ENCODE results near the gene POLR1H.

POLR1H gene

DNA sequence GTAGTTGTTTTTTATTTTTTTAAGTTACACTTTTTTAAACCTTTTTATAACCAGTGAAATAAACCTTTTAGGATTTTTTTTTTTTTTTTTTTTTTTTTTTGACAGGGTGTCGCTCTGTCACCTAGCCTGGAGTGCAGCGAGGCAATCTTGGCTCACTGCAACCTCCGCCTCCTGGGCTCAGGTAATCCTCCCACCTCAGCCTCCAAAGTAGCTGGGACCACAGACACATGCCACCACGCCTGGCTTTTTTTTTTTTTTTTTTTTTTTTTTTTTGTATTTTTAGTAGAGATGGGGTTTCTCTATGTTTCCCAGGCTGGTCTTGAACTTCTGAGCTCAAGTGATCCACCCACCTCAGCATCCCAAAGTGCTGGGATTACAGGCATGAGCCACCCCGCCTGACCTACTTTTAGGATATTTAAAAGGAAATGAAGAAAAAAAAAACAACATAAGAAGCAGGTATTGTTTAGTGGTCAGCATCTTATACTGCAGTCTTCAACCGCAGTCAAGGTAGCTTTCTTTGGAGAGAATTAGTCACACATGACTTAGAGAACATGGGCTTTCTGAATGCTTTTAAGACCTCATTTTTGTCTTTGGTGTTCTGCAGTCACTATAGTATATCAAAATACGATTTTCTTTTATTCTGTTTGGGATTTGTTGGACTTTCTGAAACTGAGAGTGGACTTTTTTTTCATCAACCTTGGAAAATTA, 1.6 kb downstream of the POLR1H start:
- peak; percentile 41 for DNase-seq

DNA sequence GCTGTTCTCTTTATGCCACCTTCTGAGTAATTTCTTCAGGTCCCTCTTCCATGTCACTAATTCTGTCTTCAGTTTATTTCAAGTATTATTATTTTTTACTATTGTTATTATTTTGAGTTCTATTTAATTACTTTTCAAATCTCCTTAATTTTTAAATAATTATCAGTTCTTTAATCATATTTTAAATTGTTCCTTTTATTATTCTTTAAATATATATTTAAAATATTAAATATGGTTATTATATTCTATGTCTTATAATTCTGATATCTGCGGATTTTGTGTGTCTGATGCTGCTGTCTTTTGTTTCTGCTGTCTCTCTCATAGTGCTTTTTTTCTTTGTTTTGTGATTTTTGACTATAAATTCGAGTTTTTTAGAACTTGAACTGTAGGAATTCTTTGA, 2.2 kb downstream of the POLR1H start:
- DNase-seq, result no peak

DNA sequence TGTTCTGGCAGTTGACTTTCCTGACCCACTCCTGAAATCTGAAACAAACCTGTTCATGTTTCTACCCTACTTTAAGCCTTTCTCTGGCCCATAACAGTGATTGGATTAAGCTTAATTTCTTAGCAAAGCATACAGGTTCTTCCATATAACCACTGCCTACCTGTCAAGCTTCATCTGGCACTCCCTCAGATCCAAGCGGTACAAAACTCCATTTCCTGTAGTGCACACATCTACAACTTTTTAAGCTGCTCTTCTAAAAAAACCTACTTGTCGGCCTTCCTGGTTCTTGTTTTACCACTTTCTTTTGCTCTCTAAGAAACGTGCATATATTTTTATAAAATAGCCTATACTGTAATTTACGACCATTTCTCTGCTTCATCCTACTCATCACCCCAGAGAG, 5.0 kb downstream of the POLR1H start:
- DNase-seq, result no peak

DNA sequence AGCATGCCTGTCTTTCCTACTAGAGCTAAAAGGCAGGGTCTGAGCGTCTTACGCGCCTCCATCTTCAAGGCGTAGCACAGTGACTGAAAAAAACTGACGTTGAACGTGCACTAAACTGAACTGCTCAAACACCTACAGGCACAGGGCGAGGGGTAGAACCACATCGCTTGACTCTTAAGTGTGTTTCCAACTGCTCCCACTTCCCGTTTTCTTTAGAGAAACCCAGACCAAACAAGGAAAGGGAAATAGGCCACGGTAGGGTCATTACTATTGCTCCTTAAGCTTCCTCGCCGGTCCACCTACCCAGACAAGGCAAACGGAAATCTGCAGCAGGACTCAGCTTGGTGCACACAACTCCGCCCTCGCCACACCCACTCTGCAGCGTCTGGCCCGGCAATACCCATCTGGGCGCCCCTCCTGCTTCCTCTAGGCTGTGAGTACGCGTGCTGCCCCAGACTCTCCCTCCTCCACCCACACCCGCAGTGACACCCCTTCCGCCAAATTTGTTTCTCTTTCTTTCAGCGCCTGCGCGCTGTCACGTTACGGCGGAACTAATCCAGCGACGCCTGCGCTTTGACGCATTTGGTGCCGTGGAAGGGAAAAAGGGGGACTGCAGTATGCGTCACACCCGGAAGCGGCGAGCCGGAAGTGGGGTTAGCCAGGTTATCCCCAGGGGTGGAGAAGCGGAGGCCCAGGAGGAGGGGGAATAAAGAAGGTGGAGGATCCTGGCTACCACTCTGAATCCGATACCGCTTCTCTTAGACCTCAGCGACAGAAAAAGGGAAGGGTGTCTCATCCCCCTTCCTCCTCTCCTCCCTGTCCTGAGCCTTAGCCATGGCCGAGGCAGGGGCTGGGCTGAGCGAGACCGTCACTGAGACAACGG, 5.8 kb downstream of the POLR1H start, which contains the start of gene PPP1R11:
Gene PPP1R11 (plus strand): TSS at position 622 of the 883 bp plus-strand sequence. CDS start 213 bp downstream, at position 835.
- peak; percentile 99 for DNase-seq

DNA sequence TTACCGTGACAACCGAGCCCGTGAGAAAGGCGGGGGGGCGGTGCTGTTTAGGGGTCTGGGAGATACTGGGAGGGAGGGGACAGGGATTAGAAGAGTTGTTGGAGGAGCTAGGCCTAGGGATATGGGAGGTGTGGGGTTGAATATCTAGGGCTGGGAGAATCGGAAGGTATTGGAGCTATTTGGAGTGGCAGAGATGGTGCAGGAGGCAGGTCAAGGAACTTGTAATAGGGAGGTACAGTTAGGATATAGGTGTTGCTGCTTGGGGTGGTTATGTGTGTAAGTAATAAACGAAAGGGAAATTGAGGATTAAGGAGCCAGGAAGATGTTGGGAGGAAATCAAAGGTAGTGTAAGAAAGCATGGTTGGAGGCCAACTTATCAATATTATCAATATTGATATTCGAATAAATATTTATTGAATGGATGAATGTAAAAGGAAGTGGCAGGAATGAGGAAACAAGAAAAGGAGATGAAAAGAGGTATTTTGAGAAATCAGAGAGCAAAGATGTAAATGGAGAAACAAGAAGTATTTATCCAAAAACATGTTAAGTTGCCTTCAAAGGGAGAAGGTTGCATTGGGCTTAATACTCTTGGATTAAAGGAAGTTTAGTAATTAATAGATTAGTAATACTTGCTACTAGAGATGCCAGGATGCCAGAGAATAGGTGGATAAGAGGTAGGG, 6.5 kb downstream of the POLR1H start:
- no peak for DNase-seq

DNA sequence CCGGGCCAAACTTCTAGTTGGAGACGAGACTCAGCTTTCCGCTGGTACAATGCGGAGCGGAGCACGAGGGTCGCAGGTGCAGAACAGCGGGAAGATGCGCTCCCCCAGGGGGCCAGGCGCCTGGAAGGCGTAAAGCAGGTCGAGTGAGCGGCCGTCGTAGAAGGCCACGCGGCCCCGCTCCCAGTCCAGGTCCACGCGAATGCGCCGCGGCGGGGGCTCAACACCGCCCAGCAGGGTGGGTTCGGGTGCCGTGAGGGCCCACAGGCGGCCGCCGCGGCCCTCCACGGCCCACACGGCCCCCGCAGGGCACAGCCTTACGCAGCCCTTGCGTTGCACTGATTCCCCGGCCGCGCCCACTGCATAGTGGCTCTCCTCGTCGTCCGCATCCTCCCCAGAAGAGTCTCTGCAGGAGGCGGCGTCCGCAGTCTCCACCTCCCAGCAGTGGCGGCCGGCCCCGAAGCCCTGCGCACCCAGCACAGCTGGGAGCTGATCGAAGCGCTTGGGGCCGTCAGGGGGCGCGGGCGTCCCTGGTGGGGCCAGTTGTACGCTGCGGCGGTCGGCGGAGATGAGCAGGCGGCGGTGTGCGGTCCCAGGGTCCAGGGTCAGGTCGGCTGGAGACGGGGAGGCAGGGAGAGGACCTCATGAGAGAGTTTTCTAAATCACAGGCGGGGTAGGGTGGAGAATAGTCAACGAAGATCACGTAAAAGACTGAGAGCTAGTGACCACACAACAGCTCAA, 10.2 kb downstream of the POLR1H start:
- no peak for DNase-seq

DNA sequence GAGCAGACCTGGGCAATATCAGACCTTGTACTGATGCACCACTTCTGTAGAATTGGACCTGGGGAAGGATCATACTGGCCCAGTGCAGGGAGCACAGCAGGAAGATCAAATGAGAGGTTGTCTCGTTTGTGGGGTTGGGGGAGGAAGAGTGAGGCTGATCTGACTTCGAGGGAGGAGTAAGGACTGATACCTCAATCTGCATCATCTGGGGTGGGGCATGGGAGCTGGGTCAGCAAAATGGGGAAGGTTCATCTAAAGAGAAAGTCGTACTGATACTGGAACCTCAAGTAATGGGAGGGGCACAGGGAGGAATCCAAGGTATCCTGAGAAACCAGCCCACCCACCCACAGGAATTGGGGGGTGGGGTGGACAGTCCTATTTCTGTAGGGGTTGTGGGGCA, 10.8 kb downstream of the POLR1H start:
- DNase-seq, result no peak

DNA sequence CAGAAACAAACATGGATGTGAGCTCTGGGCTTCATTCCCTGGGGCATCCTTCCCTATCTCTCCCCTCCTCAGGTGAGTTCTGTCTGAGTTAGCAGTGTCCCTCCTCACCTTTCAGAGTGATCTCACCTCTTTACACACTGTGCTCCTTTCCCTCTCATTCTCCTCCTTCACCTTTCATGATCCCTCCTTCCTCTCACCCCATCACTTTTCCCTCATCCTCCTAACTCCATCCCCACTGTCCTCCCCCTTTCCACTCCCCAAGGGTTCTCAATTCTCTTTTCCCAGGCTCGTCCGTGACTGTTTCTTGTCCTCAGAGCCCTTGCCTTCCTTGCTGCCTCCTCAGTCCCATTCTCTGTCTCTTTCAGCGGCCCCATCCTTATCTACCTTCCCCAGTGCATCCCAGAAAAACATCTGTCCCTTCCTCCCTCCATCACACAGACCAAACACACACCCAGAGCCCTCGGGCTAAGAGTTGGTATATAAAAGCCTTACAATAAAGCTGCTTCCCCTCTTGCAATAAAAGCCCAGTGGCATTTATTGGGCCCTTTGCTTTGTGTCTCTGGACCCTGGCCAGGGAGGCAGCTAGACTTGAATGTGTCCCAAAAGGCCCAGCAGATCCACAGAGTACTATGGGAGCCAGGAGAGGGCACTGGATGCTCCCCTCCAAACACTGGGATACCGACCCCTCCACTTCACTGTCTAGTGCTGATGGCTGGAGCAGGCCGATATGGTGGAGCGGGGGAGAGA, 12.6 kb downstream of the POLR1H start:
- DNase-seq, result no peak

DNA sequence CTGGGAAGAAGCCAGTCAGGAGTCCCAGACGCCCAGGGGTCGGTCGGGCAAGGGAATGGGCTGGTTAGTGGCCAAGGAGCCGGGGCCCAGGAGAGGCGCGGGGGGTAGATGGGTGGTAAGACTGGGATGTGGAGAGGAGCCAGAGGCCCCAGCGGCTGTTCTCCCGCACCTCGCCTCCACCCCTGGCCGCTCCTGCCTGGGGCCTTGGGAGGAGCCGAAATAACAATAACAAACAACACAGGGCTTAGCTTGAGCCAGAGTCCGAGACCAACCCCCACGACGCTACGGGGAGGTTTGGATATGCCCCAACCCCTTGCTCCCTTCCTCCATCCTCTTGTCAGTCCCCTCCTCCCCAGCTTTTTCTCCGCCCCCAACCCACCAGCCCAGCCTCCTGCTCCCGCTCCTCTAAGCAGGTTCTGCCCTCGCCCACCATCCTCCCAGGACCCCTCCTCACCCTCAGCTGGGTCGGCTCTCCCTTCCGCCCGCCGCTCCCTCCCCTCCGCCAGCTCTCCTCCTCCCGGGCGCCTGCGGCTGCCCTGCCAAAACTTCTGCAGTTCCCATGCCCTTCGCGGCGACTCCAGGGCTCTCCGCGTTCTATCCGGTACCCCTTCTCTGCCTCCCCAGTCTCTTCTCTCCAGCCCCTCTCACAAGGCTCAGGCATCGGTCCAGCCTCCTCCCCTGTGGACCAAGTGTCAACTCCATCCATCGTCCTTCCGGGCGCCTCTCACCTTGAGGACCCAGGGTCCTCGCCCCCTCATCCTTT, 13.4 kb downstream of the POLR1H start:
- no peak for DNase-seq

DNA sequence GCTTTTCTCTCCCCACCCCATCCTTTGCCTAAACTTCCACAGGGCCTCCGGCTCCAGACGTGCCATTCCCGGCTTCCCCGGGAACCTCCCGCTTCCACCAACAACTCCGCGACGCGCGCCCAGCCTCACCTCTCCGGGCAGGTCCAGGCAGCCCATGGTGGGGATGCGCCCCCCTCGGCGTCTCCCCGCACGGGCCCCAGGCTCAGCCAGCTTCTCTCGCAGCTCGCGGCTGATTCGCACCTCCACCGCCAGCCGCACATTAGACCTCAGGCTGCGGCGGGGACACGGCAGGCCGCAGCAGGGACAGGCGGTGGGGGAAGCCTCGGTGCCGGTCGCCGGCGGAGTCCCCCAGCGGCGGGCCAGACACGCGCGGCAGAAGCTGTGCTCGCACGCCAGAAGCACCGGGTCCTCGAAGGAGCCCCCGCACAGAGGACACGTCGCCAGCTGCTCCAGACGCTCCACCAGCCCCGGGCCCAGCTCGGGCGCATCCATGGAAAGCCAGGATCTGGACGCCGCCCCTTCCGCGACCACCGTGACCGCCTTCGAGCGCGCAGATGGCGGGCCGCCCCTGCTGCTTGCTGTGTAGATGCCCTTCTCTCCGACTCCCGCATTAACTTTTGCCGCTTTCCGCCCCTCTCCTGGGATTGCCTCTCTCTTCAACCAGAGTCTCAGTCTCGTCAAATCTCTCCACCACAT, 14.2 kb downstream of the POLR1H start, which contains the start of gene RNF39:
Gene RNF39 (minus strand): TSS at position 676 of the 696 bp plus-strand sequence. CDS start 184 bp downstream, at position 492.
- DNase-seq, result no peak

DNA sequence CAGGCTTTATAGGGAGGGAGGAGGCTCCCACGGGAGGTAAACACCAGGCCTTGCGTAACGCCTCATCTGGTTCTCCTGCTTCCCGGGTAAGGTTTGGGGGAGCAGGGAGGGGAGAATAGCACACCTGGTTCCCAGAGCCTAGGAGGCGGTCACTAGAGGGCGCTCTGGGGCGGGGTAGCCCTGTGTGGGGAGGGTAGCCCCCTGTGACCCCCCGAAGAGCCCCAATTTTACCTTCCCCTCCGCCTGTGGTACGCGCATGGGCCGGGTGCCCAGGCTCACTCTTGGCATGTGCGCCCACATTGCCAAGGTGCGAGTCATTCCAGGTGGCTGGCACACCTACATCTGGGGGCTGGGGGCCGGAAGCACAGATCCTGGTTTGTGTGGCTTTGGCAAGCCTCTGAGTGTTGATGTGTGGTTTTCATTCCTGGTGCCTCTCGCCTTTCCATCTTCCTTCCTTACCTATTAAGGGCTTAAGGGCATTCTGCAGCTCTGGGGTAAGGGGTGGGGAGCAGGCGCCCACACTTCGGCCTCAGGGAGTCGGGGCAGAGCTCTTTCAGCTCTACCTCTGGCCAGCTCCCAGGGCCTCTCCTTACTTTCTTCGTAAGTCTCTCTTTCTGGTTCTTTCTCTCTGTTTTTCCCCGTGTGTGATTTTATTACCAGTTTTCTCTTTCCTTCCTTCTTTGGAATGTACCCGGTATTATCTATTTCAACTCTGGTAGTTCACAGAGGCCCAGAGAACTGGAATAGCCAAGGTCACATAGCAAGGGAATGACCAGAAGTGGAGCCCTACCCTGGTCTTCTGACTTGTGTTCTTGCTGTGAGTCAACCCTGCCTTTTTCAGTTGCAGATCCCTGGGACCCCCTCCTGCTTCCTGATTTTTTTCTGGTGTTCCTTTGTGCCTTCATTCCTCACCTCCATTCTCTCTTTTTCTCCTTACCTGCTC, 15.0 kb downstream of the POLR1H start:
- no peak for DNase-seq

DNA sequence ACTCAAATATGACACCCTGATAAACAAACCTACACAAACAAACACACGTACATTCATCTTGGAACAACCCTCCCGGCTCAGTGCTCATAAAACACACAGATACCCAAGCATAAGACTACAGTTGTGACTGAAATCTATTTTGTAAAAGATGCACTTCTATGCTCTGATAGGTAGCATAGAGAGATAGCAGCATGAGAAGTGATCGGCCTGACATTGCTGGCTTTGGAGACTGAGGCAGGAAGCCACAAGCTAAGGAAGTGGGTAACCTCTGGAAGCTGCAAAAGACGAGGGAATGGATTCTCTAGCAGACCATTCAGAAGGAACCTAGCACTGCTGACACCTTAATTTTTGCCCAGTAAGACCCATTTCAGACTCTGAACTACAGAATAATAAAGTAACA, 16.2 kb downstream of the POLR1H start:
- no peak for DNase-seq

DNA sequence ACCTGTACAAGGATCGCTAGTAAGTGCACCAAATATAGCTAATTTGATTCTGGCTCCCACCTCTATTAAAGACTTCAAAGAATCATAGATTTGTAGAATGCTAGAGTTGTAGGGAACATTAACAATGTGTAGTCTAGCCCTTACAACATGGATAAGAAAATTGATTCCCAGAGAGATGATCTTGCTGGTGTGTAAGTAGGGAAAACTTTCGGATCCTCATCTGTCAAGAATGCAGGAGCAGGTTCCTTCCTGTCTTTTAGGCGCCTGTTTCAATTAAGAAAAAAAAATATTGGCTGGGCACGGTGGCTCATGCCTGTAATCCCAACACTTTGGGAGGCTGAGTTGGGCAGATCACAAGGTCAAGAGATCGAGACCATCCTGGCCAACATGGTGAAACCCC, 26.8 kb downstream of the POLR1H start:
- DNase-seq, result no peak

DNA sequence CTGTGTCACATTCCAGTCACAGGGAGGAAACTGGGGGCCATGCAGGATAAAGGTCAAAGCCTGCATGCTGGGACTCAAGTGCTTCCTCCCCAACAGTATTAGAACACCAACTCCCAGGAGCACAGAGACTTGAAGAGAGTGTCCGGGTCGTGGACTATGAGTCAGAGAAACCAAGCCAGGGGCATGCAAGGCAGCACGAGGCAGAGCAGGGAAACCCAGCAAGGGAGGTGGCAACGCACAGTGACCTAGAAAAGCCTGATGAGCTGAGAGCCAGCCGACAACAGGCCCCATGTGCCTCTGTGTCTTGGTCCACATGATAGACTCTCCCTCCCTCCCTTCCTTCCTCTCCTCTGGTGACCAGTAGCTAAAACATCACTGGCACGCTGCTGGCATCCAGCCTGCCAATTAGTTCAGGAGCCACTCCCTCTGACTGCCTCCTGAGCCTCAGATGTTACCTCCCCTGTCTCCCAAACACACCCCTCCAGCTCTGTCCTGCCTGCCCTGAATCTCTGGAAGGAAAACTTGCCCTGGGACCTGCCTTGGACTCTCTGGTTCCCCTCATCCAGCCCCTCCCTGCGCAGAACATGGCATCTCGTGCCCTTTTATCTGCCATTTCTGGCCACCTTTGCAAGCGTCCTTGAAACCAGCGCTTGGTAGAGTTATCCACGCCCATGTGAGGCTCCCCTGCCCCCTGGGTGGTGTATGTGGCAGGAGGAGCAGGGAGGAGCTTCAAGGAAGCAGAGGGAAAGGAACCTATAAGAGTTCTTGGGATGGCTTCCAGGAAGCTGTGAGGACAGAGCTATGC, 30.7 kb downstream of the POLR1H start:
- no peak for DNase-seq

DNA sequence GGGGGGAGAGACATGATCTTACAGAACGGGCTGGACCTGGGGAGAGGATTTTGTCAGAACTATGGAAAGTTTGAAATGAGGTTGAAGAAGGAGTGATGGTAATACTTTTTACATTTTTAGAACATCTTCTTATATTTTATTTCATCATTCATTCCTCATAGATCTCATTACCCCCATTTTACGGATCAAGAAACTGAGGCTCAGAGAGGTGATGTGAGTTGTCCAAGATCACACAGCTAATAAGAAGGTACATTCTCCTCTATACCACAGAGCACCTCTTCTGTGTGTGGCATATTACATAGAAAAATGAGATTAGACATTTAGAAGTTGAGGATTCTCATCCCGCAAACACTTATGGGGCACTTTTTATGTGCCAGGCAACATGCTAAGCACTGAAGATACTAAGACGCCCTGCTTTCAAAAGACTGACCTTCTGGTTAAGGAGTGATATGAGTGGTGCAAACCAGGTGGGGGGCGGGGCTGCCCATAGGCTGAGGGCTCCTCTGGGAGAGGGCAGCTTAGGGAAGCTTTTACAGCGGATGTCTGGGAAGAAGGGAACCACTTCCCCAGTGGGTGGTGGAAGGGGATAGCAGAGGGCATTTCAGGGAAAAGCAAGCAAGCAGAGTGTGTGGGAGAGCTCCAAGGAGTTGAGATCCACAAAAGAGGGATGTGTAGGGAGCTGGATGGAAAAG, 31.9 kb downstream of the POLR1H start:
- no peak for DNase-seq

DNA sequence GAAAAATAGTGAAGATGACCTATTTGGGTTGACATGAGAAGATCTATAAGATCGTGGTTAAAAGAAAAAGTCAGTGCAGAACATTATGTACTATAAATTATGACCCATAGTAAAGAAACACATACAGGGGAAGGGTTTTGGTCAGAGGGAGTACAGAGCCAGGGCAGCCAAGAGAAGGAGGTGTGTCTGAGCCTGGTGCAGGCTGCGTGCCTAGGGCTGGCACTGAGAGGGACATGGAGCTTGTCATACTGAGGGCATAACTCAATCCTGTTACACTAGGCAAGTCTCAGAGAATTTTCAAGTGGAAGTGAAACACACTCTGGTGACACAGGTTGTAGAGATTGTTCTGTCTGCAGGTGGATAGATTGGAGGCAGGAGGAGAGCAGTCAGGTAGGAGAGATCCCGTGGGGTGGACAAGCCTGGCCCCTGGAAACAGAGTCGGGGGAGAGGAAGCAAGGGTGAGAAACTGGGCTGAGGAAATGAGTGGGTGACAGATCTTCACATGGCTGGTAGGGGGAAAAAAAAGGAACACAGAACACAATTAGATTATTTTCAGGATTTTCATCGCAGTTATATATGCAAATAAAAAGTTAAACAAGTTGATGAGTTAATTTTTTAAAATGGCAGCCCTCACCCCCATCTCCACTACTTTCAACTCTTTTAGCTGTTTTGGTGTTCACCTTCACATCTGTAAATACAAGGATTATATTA, 33.0 kb downstream of the POLR1H start:
- DNase-seq, result no peak

DNA sequence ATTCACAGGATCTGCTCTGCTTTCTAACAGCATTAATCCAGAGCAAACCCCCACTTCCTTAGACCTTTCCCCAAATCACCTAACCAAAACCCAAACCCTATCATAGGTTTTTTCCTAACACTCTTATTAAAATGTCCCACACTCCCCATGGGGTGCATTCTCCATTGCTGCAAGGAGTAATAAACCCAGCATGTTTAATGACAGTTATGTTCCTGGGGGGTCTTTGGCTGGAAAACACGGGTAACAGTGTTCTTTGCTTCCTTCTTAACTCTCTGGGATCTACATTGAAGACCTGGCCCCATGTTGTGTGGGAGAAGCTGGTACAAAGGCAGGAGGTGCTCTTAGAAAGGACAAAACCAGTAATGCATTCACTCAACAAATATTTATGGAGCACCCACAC, 35.8 kb downstream of the POLR1H start:
- no peak for DNase-seq
